Measurements from ENCODE around the gene SCAF1. TPM values are rescaled to one million over a fixed set of nuclear protein-coding genes. Genes with fewer than 3 reads are reported as not detected.

SCAF1 gene
- total RNA-seq, 1 experiment from 2014 or later: 129 TPM

GRCh38 chr19:49677231-49677900, 35.4 kb downstream of the SCAF1 start, which contains the start of gene PRMT1:
Gene PRMT1 (plus strand): TSS chr19:49677271. CDS start chr19:49677281, 10 bp downstream.
- TF ChIP-seq, protein P1, sequence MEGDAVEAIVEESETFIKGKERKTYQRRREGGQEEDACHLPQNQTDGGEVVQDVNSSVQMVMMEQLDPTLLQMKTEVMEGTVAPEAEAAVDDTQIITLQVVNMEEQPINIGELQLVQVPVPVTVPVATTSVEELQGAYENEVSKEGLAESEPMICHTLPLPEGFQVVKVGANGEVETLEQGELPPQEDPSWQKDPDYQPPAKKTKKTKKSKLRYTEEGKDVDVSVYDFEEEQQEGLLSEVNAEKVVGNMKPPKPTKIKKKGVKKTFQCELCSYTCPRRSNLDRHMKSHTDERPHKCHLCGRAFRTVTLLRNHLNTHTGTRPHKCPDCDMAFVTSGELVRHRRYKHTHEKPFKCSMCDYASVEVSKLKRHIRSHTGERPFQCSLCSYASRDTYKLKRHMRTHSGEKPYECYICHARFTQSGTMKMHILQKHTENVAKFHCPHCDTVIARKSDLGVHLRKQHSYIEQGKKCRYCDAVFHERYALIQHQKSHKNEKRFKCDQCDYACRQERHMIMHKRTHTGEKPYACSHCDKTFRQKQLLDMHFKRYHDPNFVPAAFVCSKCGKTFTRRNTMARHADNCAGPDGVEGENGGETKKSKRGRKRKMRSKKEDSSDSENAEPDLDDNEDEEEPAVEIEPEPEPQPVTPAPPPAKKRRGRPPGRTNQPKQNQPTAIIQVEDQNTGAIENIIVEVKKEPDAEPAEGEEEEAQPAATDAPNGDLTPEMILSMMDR (IDR thresholded peaks at IDR 0.05; ENCODE audit: unreplicated experiment): no peak
- CTCF ChIA-PET: interaction anchor here (1.8 to 4.2 kb wide), 2 partner anchors 13 to 37 kb away, joined by 10 to 22 read pairs; partner anchors contain the start of genes BCL2L12, IRF3 and RRAS
- DNase-seq: peak; percentile 70
- Mint-ChIP-seq H3K9me3 (ENCODE audit: low read depth, unreplicated experiment) (no peaks in the 10 kb centered on the region), H3K27me3 (ENCODE audit: unreplicated experiment) (no peaks in the 10 kb centered on the region), H3K36me3 (ENCODE audit: insufficient read depth, unreplicated experiment) (peaks cover 72% of the 10 kb centered on the region), H3K4me3 (ENCODE audit: low read depth, unreplicated experiment) (peak within 1 kb of the TSS; percentile 89), H3K4me1 (ENCODE audit: low read depth, unreplicated experiment) (peaks cover 23% of the 10 kb centered on the region), H3K27ac (ENCODE audit: unreplicated experiment) (peak within 1 kb of the TSS; percentile 99)
- intact Hi-C loops (cut with micrococcal nuclease; ENCODE audit: unreplicated experiment): no loop called here
- BruUV-seq (replicated peaks): no TSS peak

DNA sequence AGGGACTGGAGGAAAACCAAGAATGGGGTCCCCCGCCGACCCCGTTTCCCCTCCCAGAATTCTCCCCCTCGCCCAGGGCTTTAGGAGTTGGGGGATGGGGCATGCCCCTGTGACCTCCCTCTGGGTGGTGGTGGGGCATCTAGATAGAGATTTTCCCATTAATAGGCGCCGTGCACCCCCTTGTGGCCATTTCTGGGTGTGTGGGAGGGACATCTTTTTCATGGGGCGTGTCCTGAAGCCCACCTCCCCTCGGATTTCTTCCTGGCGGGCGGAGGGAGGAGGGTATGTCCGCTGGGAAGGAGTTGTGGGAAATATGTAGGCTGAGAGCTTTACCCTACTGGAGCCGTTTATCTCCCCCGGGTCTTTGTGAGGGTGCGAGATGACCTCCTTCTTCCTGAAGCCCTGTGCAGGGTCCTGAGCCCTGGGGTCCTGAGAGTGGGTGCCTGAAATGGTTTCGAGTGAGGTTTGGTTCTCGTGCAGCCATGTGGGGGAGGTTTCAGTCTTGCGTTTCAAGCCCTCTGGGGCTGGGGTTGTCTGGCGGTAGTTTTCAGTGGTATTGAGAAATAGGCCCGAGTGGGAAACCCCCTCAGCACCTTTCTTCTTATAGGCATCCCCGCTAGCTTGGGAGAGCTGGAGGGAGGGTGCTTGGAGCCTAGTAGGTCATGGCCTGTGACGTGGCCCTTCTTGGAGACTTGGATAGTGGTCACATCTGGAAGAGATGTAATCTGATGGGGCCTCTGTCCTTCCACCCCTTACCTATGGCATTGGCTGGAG, 36.1 kb downstream of the SCAF1 start:
- H3K27me3 Mint-ChIP-seq (ENCODE audit: unreplicated experiment): no peaks in the 10 kb centered on the region
- peak overlapping the region; percentile 79 for H3K27ac Mint-ChIP-seq (ENCODE audit: unreplicated experiment)
- TSS peak; percentile 32 for BruUV-seq (replicated peaks)
- peak overlapping the region; percentile 89 for H3K4me3 Mint-ChIP-seq (ENCODE audit: low read depth, unreplicated experiment)
- H3K9me3 Mint-ChIP-seq (ENCODE audit: low read depth, unreplicated experiment): no peaks in the 10 kb centered on the region
- CTCF ChIA-PET: interaction anchor here (0.6 to 4.2 kb wide), 6 partner anchors 13 to 145 kb away, joined by 3 to 22 read pairs (median 5); partner anchors contain the start of genes BCL2L12, IRF3, RRAS and SCAF1
- intact Hi-C loops (cut with micrococcal nuclease; ENCODE audit: unreplicated experiment): no loop called here
- peaks cover 19% of the 10 kb centered on the region for H3K4me1 Mint-ChIP-seq (ENCODE audit: low read depth, unreplicated experiment)
- peaks cover 76% of the 10 kb centered on the region for H3K36me3 Mint-ChIP-seq (ENCODE audit: insufficient read depth, unreplicated experiment)
- DNase-seq: peak; percentile 86
- TF ChIP-seq, protein P1 (IDR thresholded peaks at IDR 0.05; ENCODE audit: unreplicated experiment): peak; percentile 85

- no TSS peak for BruUV-seq (replicated peaks)
- CTCF ChIA-PET: interaction anchor here (0.6 to 4.2 kb wide), 8 partner anchors 37 to 310 kb away, joined by 3 to 22 read pairs (median 4); partner anchors contain the start of genes RRAS and SCAF1
- Mint-ChIP-seq H3K4me3 (ENCODE audit: low read depth, unreplicated experiment) (peak overlapping the region; percentile 89), H3K4me1 (ENCODE audit: low read depth, unreplicated experiment) (peaks cover 19% of the 10 kb centered on the region), H3K27me3 (ENCODE audit: unreplicated experiment) (no peaks in the 10 kb centered on the region), H3K27ac (ENCODE audit: unreplicated experiment) (peak overlapping the region; percentile 42), H3K36me3 (ENCODE audit: insufficient read depth, unreplicated experiment) (peaks cover 85% of the 10 kb centered on the region), H3K9me3 (ENCODE audit: low read depth, unreplicated experiment) (no peaks in the 10 kb centered on the region)
- intact Hi-C loops (cut with micrococcal nuclease; ENCODE audit: unreplicated experiment): no loop called here
- no peak for DNase-seq
- TF ChIP-seq, protein P1 (IDR thresholded peaks at IDR 0.05; ENCODE audit: unreplicated experiment): no peak
Measured at GRCh38 chr19:49678985-49679770, 37.2 kb downstream of the SCAF1 start.

Data from Calu3 (cell line).